WI38 (cell line): ENCODE results near the gene EFNB1.

Source experiments
- H3K4me3 ChIP-seq: 2 replicates; pipeline ENCODE4 v1.5.1; 2011; ENCODE audit warnings: low read depth, mild to moderate bottlenecking, control low read depth, low read length
- CTCF ChIP-seq: IDR thresholded peaks from 2 replicates; pipeline ENCODE4 v1.5.1; 2012; ENCODE audit warnings: low read depth, mild to moderate bottlenecking, control low read depth, low read length

EFNB1 gene

DNA sequence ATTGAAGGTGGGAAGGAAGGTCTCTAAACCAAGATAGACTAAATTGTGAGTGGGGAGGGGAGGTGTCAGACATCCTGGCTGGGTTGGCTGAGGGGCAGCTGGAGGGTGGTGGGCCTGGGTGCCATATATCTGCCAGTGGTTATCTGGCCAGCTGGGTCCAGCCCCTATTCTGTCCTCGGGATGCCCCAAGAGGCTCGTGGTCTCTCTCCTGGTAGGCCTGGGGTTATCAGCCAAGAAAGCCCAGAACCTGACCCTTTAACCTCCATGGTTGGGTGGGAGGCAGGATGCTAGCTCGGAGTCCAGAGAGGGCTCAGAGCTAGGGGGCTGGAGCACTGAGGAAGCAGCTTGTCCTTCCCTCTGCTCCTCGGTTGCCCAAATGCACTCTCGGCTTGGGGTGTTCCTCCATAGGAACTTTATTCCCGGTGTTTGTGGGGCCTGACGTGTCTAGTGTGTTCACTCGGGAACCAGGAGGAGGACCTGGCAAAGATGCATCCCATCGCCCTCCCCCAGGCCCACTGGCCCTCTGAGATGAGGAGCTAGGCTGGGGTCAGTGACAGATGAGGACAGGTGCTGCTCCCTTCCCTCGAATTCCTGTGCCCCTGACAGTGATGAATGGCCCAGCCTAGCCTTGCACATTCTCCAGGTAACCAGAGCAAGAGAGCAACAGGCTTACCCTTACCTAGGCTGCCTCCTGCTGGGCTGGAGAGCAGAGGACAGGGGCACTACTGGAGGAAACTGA is 5.2 kb upstream of the EFNB1 start:
- H3K4me3 ChIP-seq: no peak overlapping the region
- TF ChIP-seq CTCF: no peak

DNA sequence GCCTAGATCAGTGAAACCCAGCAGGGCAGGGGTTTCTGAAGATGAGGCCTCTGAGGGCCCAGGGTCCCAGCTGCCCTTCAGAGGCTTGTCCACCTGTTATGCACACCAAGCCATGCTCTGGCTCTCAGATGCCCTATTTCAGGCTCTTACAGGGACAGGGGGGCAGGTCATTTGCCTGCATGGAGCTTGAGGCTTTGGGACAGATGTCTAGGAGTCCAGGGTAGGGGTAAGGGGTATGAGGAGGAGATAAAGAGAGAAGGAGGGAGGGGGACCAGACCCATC is 4.7 kb upstream of the EFNB1 start:
- TF ChIP-seq CTCF: no peak
- H3K4me3 ChIP-seq: no peak overlapping the region

DNA sequence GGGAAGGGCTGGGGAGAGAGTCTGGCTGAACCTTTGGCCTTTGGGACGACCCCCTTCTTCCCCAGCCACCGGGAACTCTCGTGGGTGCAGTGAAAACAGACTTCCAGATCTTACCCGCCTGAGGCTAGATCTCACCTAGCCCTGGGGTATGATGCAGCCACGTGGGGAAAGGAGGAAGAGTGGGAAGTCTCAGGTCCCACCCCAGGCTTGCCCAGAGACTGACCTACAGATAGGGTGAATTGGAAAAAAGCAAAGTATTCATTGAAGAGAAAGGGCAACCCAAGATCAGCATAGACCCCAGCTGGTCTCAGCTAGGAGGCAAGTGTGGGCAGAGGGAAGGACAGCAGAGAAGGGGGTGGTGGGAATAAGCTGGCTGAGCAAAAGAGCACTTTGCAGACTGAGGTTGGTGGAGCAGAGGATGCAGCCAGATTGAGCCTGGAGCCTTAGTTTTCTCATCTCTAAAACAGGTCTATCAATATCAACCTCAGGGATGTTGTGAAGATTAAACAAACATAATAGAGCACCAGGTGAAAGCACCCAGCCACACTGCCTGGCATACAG is 4.2 kb upstream of the EFNB1 start:
- no peak for TF ChIP-seq CTCF
- no peak overlapping the region for H3K4me3 ChIP-seq

GRCh38 chrX:68826113-68826980 is 2.5 kb upstream of the EFNB1 start:
- no peak for TF ChIP-seq CTCF
- no peak overlapping the region for H3K4me3 ChIP-seq

DNA sequence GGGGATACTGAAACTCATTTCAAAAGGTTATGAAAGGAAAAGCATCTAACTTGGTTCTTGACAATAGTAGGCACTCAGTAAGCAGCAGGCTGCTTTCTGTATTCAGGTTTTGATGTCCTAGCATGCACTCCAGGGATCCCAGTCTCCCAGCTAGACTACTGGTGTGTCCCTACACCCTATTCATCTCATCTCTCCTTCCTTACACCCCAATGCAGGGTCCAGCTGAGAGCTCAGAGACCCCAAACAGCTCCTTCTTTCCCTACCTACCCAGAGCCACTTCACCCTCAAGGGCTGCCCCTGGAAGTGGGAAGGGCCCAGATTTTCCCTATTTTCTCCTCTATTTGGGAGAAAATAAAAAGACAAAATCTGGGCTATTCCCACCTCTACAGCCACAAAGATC is 1.6 kb upstream of the EFNB1 start:
- TF ChIP-seq CTCF: no peak
- no peak overlapping the region for H3K4me3 ChIP-seq

GRCh38 chrX:68827848-68828624 is 785 bp upstream of the EFNB1 start:
- peak; percentile 83 for TF ChIP-seq CTCF
- H3K4me3 ChIP-seq: no peak overlapping the region
